PC-3 (cell line): ENCODE results near the gene TRAFD1. TPM values are rescaled to one million over a fixed set of nuclear protein-coding genes. Genes with fewer than 3 reads are reported as not detected.

Experiments
- ATAC-seq: fragments of 200-7000 bp; cut with Tn5 transposase; 2 replicates; pipeline ENCODE4 v1.9.1; 2020; ENCODE audit warnings: mild to moderate bottlenecking, moderate library complexity
- BruUV-seq: library from RNA; stranded (reverse); fragments of 400-500 nt; replicated peaks from 2 replicates; lab custom pipeline; 2021; lab: Mats Ljungman, UMichigan
- CTCF ChIA-PET: fragments of 300-600 bp; sonication (Branson Sonifier 250); formaldehyde crosslinking; loops from one replicate; lab custom pipeline; 2022; ENCODE audit warnings: antibody characterized with exemption; lab: Charles Lee
- POLR2A ChIA-PET: fragments of 300-600 bp; sonication (Branson Sonifier 250); formaldehyde crosslinking; loops from one replicate; lab custom pipeline; 2022; ENCODE audit warnings: antibody characterized with exemption; ENCODE audit not compliant: unreplicated experiment; lab: Charles Lee
- DNase-seq: peaks from one replicate; pipeline ENCODE4 v3.0.0-alpha.2; 2015
- H2AFZ ChIP-seq: fragments of 300-600 bp; sonication (generic); 2 replicates; pipeline ENCODE4 v1.6.0; 2016; ENCODE audit warnings: antibody characterized with exemption, low read length
- H3F3A ChIP-seq: fragments of 300-600 bp; sonication (generic); one replicate; pipeline ENCODE4 v1.6.0; 2017; ENCODE audit warnings: antibody characterized with exemption, low read length, control low read depth, mild to moderate bottlenecking; ENCODE audit not compliant: unreplicated experiment
- H3K27ac ChIP-seq: fragments of 300-600 bp; sonication (generic); 2 replicates; pipeline ENCODE4 v1.5.1; 2016; ENCODE audit warnings: mild to moderate bottlenecking, low read length
- H3K27me3 ChIP-seq: fragments of 300-600 bp; sonication (generic); 2 replicates; pipeline ENCODE4 v1.6.1; 2016; ENCODE audit warnings: low read length, mixed read lengths
- H3K36me3 ChIP-seq: fragments of 300-600 bp; sonication (generic); 2 replicates; pipeline ENCODE4 v1.6.1; 2016; ENCODE audit warnings: low read depth, mixed run types, low read length, mixed read lengths
- H3K4me1 ChIP-seq: fragments of 300-600 bp; sonication (generic); 2 replicates; pipeline ENCODE4 v1.5.1; 2016; ENCODE audit warnings: low read length; ENCODE audit not compliant: insufficient read depth
- H3K4me2 ChIP-seq: fragments of 300-600 bp; sonication (generic); 2 replicates; pipeline ENCODE4 v1.6.0; 2016; ENCODE audit warnings: low read length
- H3K4me3 ChIP-seq: fragments of 300-600 bp; sonication (generic); 2 replicates; pipeline ENCODE4 v1.5.1; 2016; ENCODE audit warnings: mild to moderate bottlenecking, low read length, mixed read lengths
- H3K79me2 ChIP-seq: fragments of 300-600 bp; sonication (generic); 2 replicates; pipeline ENCODE4 v1.6.1; 2017; ENCODE audit warnings: low read length, mixed read lengths
- H3K9ac ChIP-seq: fragments of 300-600 bp; sonication (generic); 2 replicates; pipeline ENCODE4 v1.6.0; 2016; ENCODE audit warnings: mild to moderate bottlenecking, low read length
- H3K9me2 ChIP-seq: fragments of 300-600 bp; sonication (generic); replicated peaks from 2 replicates; pipeline ENCODE4 v1.6.1; 2016; ENCODE audit warnings: mixed run types, low read length, mixed read lengths
- H3K9me3 ChIP-seq: fragments of 300-600 bp; sonication (generic); 2 replicates; pipeline ENCODE4 v1.6.1; 2016; ENCODE audit warnings: low read length, mixed read lengths
- H4K20me1 ChIP-seq: fragments of 300-600 bp; sonication (generic); 2 replicates; pipeline ENCODE4 v1.6.1; 2016; ENCODE audit warnings: low read length, mixed read lengths
- CTCF ChIP-seq: fragments of 300-600 bp; sonication (generic); conservative IDR thresholded peaks from 2 replicates; pipeline ENCODE4 v1.5.1; 2017; ENCODE audit warnings: antibody characterized with exemption, low read depth, mild to moderate bottlenecking, low read length
- EZH2 ChIP-seq: fragments of 300-600 bp; sonication (generic); IDR thresholded peaks from one replicate; pipeline ENCODE4 v1.6.1; 2017; ENCODE audit warnings: antibody characterized with exemption, mild to moderate bottlenecking, low read length; ENCODE audit not compliant: unreplicated experiment
- EZH2phosphoT487 ChIP-seq: fragments of 300-600 bp; sonication (generic); IDR thresholded peaks from 2 replicates; pipeline ENCODE4 v1.6.1; 2018; ENCODE audit warnings: mild to moderate bottlenecking, antibody characterized with exemption, low read length, borderline replicate concordance
- intact Hi-C: fragments of 100-400 bp; cut with micrococcal nuclease; formaldehyde crosslinking; loops from 2 replicates; pipeline ENCODE4 v1.9.0; 2023
- total RNA-seq: library from RNA; depleted of rRNA; stranded (reverse); fragments of >200 nt; gene quantifications from 2 replicates; pipeline ENCODE4 v1.2.3, GENCODE V29; 2014

Gene TRAFD1
- total RNA-seq, 1 experiment from 2014 or later, result 34.1 TPM

GRCh38 chr12:112146123-112146522 is 20.8 kb downstream of the TRAFD1 start:
- H3K36me3 ChIP-seq, result peaks cover 49% of the 10 kb centered on the region
- POLR2A ChIA-PET, result no interaction called here

GRCh38 chr12:112148031-112148513 is 22.7 kb downstream of the TRAFD1 start:
- CTCF ChIA-PET, result no interaction called here
- no peaks in the 10 kb centered on the region for H3F3A ChIP-seq
- peaks cover 32% of the 10 kb centered on the region for H3K4me1 ChIP-seq
- H3K27ac ChIP-seq, result peak overlapping the region; percentile 67
- no peak for TF ChIP-seq CTCF
- no peak for TF ChIP-seq EZH2phosphoT487
- TF ChIP-seq EZH2, result no peak
- DNase-seq (peak; percentile 89), ATAC-seq (peak; percentile 31)
- POLR2A ChIA-PET, result no interaction called here
- H3K4me2 ChIP-seq, result 0 out of 2 replicates have a peak overlapping the region, but pooled peaks have one; percentile 32
- H3K27me3 ChIP-seq, result no peaks in the 10 kb centered on the region
- peaks cover 51% of the 10 kb centered on the region for H3K36me3 ChIP-seq
- intact Hi-C loops, result loop anchor here (2.0 kb wide), 1 partner anchor 25 kb away; no protein-coding TSS in a partner anchor
- H3K9me3 ChIP-seq, result no peaks in the 10 kb centered on the region
- no peaks in the 10 kb centered on the region for H4K20me1 ChIP-seq
- no peaks in the 10 kb centered on the region for H3K9me2 ChIP-seq
- no peaks in the 10 kb centered on the region for H3K79me2 ChIP-seq
- H2AFZ ChIP-seq, result no peak overlapping the region
- BruUV-seq, result no TSS peak
- H3K4me3 ChIP-seq, result no peak overlapping the region
- H3K9ac ChIP-seq, result no peak overlapping the region

More at GRCh38 chr12:112146123-112146522, 20.8 kb downstream of the TRAFD1 start:
- no peak overlapping the region for H3K27ac ChIP-seq
- TF ChIP-seq CTCF, result no peak
- TF ChIP-seq EZH2phosphoT487, result no peak
- TF ChIP-seq EZH2, result no peak
- no peaks in the 10 kb centered on the region for H3K9me2 ChIP-seq
- no peak overlapping the region for H3K4me3 ChIP-seq
- no peaks in the 10 kb centered on the region for H4K20me1 ChIP-seq
- no peak overlapping the region for H2AFZ ChIP-seq
- H3K79me2 ChIP-seq, result no peaks in the 10 kb centered on the region
- CTCF ChIA-PET, result no interaction called here
- H3K27me3 ChIP-seq, result no peaks in the 10 kb centered on the region
- no peak overlapping the region for H3K9ac ChIP-seq
- no peaks in the 10 kb centered on the region for H3F3A ChIP-seq
- peaks cover 32% of the 10 kb centered on the region for H3K4me1 ChIP-seq
- no peaks in the 10 kb centered on the region for H3K9me3 ChIP-seq
- DNase-seq (no peak), ATAC-seq (no peak)
- H3K4me2 ChIP-seq, result no peak overlapping the region
- intact Hi-C loops, result no loop called here
- no TSS peak for BruUV-seq

- TF ChIP-seq EZH2 (no peak), EZH2phosphoT487 (no peak), CTCF (no peak)
- peak; percentile 98 for DNase-seq
- H3K4me2 ChIP-seq, result peak overlapping the region; percentile 56
- H3K9me3 ChIP-seq, result no peaks in the 10 kb centered on the region
- POLR2A ChIA-PET, result interaction anchor here (0.5 kb wide), 1 partner anchor 65 kb away, joined by 3 read pairs; no protein-coding TSS in a partner anchor
- no peak overlapping the region for H3K9ac ChIP-seq
- no peaks in the 10 kb centered on the region for H3K9me2 ChIP-seq
- H3K36me3 ChIP-seq, result peaks cover 55% of the 10 kb centered on the region
- ATAC-seq, result peak; percentile 85
- CTCF ChIA-PET, result no interaction called here
- BruUV-seq, result no TSS peak
- H3K4me1 ChIP-seq, result peaks cover 32% of the 10 kb centered on the region
- no peaks in the 10 kb centered on the region for H3K27me3 ChIP-seq
- intact Hi-C loops, result loop anchor here (2.0 kb wide), 1 partner anchor 27 kb away; no protein-coding TSS in a partner anchor
- no peak overlapping the region; the same call in 1 of the 2 replicates for H2AFZ ChIP-seq
- no peaks in the 10 kb centered on the region for H3F3A ChIP-seq
- H3K27ac ChIP-seq, result peak overlapping the region; percentile 67
- no peak overlapping the region for H3K4me3 ChIP-seq
- no peaks in the 10 kb centered on the region for H3K79me2 ChIP-seq
- no peaks in the 10 kb centered on the region for H4K20me1 ChIP-seq
Measured at GRCh38 chr12:112149596-112149995, 24.2 kb downstream of the TRAFD1 start.
